SU-DHL-6 (cell line): Measurements from ENCODE around the gene SPDEF.

Experiments
- H2AFZ ChIP-seq: fragments of 200-600 bp; sonication (generic); 2 replicates; pipeline ENCODE4 v1.6.1; 2014; ENCODE audit warnings: low read depth, mild to moderate bottlenecking, moderate library complexity, mixed read lengths, antibody characterized with exemption, low read length; ENCODE audit not compliant: severe bottlenecking
- H3F3A ChIP-seq: fragments of 200-600 bp; shearing (Covaris generic); 2 replicates; pipeline ENCODE4 v1.6.0; 2016; ENCODE audit warnings: antibody characterized with exemption, mild to moderate bottlenecking; ENCODE audit not compliant: insufficient read depth
- H3K27ac ChIP-seq: fragments of 200-600 bp; sonication (generic); 2 replicates; pipeline ENCODE4 v1.5.1; 2016; ENCODE audit warnings: low read depth, mild to moderate bottlenecking, low read length, moderate library complexity, mixed read lengths
- H3K27me3 ChIP-seq: fragments of 200-600 bp; sonication (generic), shearing (Covaris generic); 2 replicates; pipeline ENCODE4 v1.6.0; 2014; ENCODE audit warnings: mild to moderate bottlenecking, low read length
- H3K36me3 ChIP-seq: fragments of 200-600 bp; sonication (generic); 2 replicates; pipeline ENCODE4 v1.6.1; 2014; ENCODE audit warnings: mild to moderate bottlenecking, low read length, mixed read lengths
- H3K4me2 ChIP-seq: fragments of 300-600, 200-600 bp; shearing (Covaris generic), sonication (generic); 2 replicates; pipeline ENCODE4 v1.6.0; 2014; ENCODE audit warnings: low read length, low read depth, mild to moderate bottlenecking; ENCODE audit not compliant: poor library complexity, severe bottlenecking
- H3K4me3 ChIP-seq: fragments of 200-600 bp; sonication (generic); 2 replicates; pipeline ENCODE4 v1.5.1; 2014; ENCODE audit warnings: antibody characterized with exemption, low read length, mild to moderate bottlenecking, mixed read lengths; ENCODE audit not compliant: insufficient read depth, poor library complexity, severe bottlenecking
- H3K79me2 ChIP-seq: fragments of 200-600 bp; sonication (generic); 2 replicates; pipeline ENCODE4 v1.6.1; 2014; ENCODE audit warnings: mild to moderate bottlenecking, low read length, moderate library complexity; ENCODE audit not compliant: insufficient read depth
- H3K9ac ChIP-seq: fragments of 200-600 bp; sonication (generic); 2 replicates; pipeline ENCODE4 v1.7.0; 2014; ENCODE audit warnings: mild to moderate bottlenecking, low read length
- H3K9me2 ChIP-seq: fragments of 200-600 bp; sonication (generic); replicated peaks from 2 replicates; pipeline ENCODE4 v1.6.1; 2014; ENCODE audit warnings: low read length; ENCODE audit not compliant: insufficient read depth
- H3K9me3 ChIP-seq: fragments of 200-600 bp; sonication (generic); 2 replicates; pipeline ENCODE4 v1.6.1; 2014; ENCODE audit warnings: low read length, mixed read lengths; ENCODE audit not compliant: insufficient read depth
- H4K20me1 ChIP-seq: fragments of 200-600 bp; sonication (generic); 2 replicates; pipeline ENCODE4 v1.6.1; 2014; ENCODE audit warnings: low read depth, mild to moderate bottlenecking, antibody characterized with exemption, low read length, moderate library complexity, mixed read lengths
- EZH2phosphoT487 ChIP-seq: fragments of 200-600 bp; sonication (generic), shearing (Covaris generic); conservative IDR thresholded peaks from 2 replicates; pipeline ENCODE4 v1.6.1; 2018; ENCODE audit warnings: mild to moderate bottlenecking, antibody characterized with exemption, low read length, moderate library complexity, mixed read lengths
- TF ChIP-seq, protein P1 (sequence below): fragments of 200-600 bp; sonication (generic); IDR thresholded peaks from one replicate; pipeline ENCODE4 v1.5.1; 2017; ENCODE audit warnings: antibody characterized with exemption, mild to moderate bottlenecking, low read length, moderate library complexity; ENCODE audit not compliant: insufficient read depth, poor library complexity, severe bottlenecking

The SPDEF gene

DNA sequence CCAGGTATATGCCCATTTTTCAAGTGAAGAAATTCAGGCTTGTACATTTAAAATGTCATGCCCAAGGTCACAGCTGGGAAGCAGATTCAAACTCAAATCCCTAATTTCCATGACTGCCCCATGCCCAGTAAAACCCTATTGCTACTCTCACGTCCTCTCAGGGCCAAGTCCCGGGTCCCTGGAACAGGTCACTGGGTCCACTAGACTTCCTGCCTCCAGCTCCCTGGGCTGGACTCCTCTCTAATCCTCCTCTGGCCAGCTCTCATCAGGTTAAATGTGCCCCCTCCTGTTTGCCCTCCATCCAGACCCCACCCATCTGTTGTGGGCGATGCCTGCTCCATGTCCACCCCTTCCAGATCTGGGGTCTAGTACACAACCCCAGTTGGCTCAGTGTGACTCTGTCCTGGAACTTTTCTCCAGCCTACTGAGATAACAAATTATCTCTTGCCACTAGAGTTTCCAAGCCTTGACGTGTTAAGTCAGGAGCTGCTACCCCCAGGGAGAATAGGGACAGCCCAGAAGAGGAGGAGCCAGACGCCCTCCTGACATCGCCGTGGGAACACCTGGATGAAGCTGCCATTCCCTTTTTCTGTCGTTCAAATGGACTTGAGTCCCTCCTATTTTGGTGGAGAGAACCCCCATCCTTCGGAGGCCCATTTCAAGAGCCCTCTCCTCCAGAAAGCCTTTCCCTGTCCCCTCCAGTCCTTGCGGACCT lies 3.7 kb upstream of the SPDEF start:
- Histone ChIP-seq H3K4me3 (no peak overlapping the region), H3K9me3 (peaks cover 4% of the 10 kb centered on the region; the same call in 1 of the 2 replicates), H3K36me3 (no peaks in the 10 kb centered on the region), H4K20me1 (no peaks in the 10 kb centered on the region), H3K79me2 (no peaks in the 10 kb centered on the region), H3K27ac (no peak overlapping the region), H2AFZ (no peak overlapping the region), H3K4me2 (no peak overlapping the region), H3F3A (no peaks in the 10 kb centered on the region), H3K9ac (no peak overlapping the region), H3K9me2 (no peaks in the 10 kb centered on the region), H3K27me3 (no peaks in the 10 kb centered on the region)
- TF ChIP-seq EZH2phosphoT487: no peak
- TF ChIP-seq, protein P1, sequence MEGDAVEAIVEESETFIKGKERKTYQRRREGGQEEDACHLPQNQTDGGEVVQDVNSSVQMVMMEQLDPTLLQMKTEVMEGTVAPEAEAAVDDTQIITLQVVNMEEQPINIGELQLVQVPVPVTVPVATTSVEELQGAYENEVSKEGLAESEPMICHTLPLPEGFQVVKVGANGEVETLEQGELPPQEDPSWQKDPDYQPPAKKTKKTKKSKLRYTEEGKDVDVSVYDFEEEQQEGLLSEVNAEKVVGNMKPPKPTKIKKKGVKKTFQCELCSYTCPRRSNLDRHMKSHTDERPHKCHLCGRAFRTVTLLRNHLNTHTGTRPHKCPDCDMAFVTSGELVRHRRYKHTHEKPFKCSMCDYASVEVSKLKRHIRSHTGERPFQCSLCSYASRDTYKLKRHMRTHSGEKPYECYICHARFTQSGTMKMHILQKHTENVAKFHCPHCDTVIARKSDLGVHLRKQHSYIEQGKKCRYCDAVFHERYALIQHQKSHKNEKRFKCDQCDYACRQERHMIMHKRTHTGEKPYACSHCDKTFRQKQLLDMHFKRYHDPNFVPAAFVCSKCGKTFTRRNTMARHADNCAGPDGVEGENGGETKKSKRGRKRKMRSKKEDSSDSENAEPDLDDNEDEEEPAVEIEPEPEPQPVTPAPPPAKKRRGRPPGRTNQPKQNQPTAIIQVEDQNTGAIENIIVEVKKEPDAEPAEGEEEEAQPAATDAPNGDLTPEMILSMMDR: no peak

DNA sequence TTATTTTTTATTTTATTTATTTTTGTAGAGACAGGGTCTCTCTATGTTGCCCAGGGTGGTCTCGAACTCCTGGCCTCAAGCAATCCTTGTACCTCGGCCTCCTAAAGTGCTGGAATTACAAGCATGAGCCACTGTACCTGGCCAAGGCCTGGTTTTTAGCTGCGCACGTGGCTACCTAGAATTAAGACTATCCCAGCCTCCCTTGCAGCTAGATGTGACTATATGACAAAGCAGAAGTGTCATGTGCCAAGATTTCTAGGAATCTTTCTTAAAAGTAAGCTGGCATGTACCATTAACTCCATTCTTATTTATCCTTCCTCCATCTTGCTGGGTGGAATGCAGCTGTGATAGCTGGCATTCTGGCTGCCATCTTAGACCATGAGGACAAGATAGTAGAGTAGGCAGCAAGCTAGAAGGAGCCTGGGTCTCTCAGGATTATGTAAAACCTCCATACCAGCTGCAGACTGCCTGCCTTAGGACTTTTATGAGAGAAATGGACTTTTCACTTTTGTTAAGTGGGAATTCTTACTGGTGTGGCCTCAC lies 2.1 kb upstream of the SPDEF start:
- no peak overlapping the region for H3K4me3 ChIP-seq
- no peak overlapping the region for H3K9ac ChIP-seq
- H2AFZ ChIP-seq: no peak overlapping the region
- H3K27ac ChIP-seq: no peak overlapping the region
- H3K27me3 ChIP-seq: no peaks in the 10 kb centered on the region
- TF ChIP-seq, protein P1: no peak
- no peak for TF ChIP-seq EZH2phosphoT487
- no peaks in the 10 kb centered on the region for H4K20me1 ChIP-seq
- no peaks in the 10 kb centered on the region for H3K36me3 ChIP-seq
- no peaks in the 10 kb centered on the region for H3K79me2 ChIP-seq
- H3K9me3 ChIP-seq: peaks cover 4% of the 10 kb centered on the region; the same call in 1 of the 2 replicates
- no peak overlapping the region for H3K4me2 ChIP-seq
- no peaks in the 10 kb centered on the region for H3K9me2 ChIP-seq
- no peaks in the 10 kb centered on the region for H3F3A ChIP-seq

DNA sequence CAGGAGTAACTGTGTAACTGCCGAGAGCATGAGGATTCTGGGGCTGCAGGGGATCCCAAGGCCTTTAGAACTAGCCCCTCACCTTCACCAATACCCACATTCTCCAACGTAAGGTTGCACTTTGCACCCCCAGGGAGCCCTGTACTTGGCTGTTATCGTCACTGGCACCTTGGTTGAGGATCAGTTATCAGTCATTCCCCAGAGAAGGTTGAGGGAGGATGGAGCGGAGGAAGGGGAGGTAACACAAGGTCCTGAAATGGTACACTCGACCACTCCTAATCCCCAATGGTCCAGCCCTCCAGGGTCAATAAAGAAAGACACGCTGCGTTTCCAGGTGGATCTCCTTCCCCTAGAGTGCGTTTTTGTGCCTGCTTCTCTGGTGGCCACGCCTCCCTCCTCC lies 1.1 kb upstream of the SPDEF start:
- no peak overlapping the region for H3K9ac ChIP-seq
- no peaks in the 10 kb centered on the region for H3K79me2 ChIP-seq
- H3F3A ChIP-seq: no peaks in the 10 kb centered on the region
- H3K4me3 ChIP-seq: no peak overlapping the region
- no peaks in the 10 kb centered on the region for H4K20me1 ChIP-seq
- no peak overlapping the region for H3K4me2 ChIP-seq
- no peaks in the 10 kb centered on the region for H3K36me3 ChIP-seq
- no peaks in the 10 kb centered on the region for H3K27me3 ChIP-seq
- no peaks in the 10 kb centered on the region for H3K9me2 ChIP-seq
- TF ChIP-seq EZH2phosphoT487: no peak
- TF ChIP-seq, protein P1: no peak
- H2AFZ ChIP-seq: no peak overlapping the region
- H3K27ac ChIP-seq: no peak overlapping the region
- peaks cover 4% of the 10 kb centered on the region; the same call in 1 of the 2 replicates for H3K9me3 ChIP-seq
